Activated CD4-positive, alpha-beta T cell treated with anti-CD3 and anti-CD28 coated beads, Interleukin-2, amount 50 U/mL, for 16 hours (primary cell): ENCODE measurements around the gene CD99L2.
"Not testable (repeated sequence)": the region's sequence is repeated elsewhere in the genome, so short reads cannot be mapped to it uniquely, and the experiment has no call there.

Experiments used
- DNase-seq: peaks from one replicate; pipeline ENCODE4 v3.0.0-alpha.2; 2020

CD99L2 gene

GRCh38 chrX:150849996-150850720 lies 48.3 kb downstream of the CD99L2 start:
- no peak for DNase-seq

- peak; percentile 12 for DNase-seq
These were observed 49.0 kb downstream of the CD99L2 start for GRCh38 chrX:150849486-150849885.

GRCh38 chrX:150848914-150849365 lies 49.5 kb downstream of the CD99L2 start:
- DNase-seq: peak; percentile 44

GRCh38 chrX:150847088-150847487 lies 51.4 kb downstream of the CD99L2 start:
- DNase-seq: no peak

GRCh38 chrX:150846130-150846529 lies 52.3 kb downstream of the CD99L2 start:
- no peak for DNase-seq

GRCh38 chrX:150845091-150845490 lies 53.4 kb downstream of the CD99L2 start:
- no peak for DNase-seq

GRCh38 chrX:150844016-150844415 lies 54.5 kb downstream of the CD99L2 start:
- no peak for DNase-seq

GRCh38 chrX:150842198-150842685 lies 56.2 kb downstream of the CD99L2 start:
- DNase-seq: no peak

GRCh38 chrX:150841456-150842197 lies 56.8 kb downstream of the CD99L2 start:
- DNase-seq: no peak

- no peak for DNase-seq
These were observed 60.6 kb downstream of the CD99L2 start for GRCh38 chrX:150837845-150838244.

GRCh38 chrX:150834695-150835094 lies 63.8 kb downstream of the CD99L2 start:
- DNase-seq: no peak

GRCh38 chrX:150833454-150834056 lies 64.9 kb downstream of the CD99L2 start:
- DNase-seq: no peak

- no peak for DNase-seq
These were observed 66.6 kb downstream of the CD99L2 start for GRCh38 chrX:150831863-150832262.

- DNase-seq: no peak
These were observed 69.7 kb downstream of the CD99L2 start for GRCh38 chrX:150828785-150829184.

- DNase-seq: not testable (repeated sequence)
These were observed 74.1 kb downstream of the CD99L2 start for GRCh38 chrX:150824352-150824751.

GRCh38 chrX:150823826-150824225 lies 74.6 kb downstream of the CD99L2 start:
- not testable (repeated sequence) for DNase-seq

GRCh38 chrX:150821971-150822370 lies 76.5 kb downstream of the CD99L2 start:
- no peak for DNase-seq

- DNase-seq: peak; percentile 13
These were observed 84.5 kb downstream of the CD99L2 start for GRCh38 chrX:150813922-150814321.

GRCh38 chrX:150806827-150807226 lies 91.6 kb downstream of the CD99L2 start:
- DNase-seq: no peak

GRCh38 chrX:150805736-150806135 lies 92.7 kb downstream of the CD99L2 start:
- no peak for DNase-seq

- no peak for DNase-seq
These were observed 105.4 kb downstream of the CD99L2 start for GRCh38 chrX:150792949-150793527.

- DNase-seq: no peak
These were observed 108.4 kb downstream of the CD99L2 start for GRCh38 chrX:150790021-150790420.

- no peak for DNase-seq
These were observed 116.8 kb downstream of the CD99L2 start for GRCh38 chrX:150781677-150782076.
